WTC11 (cell line): ENCODE measurements around the gene MOGAT1. TPM values are rescaled to one million over a fixed set of nuclear protein-coding genes. Genes with fewer than 3 reads are reported as not detected.

Experiments
- ATAC-seq: fragments of 200-7000 bp; cut with Tn5 transposase; 2 replicates; pipeline ENCODE4 v1.10.0; 2021; ENCODE audit warnings: mild to moderate bottlenecking, moderate library complexity
- CTCF ChIA-PET: fragments of 300-600 bp; sonication (Branson Sonifier 250); formaldehyde crosslinking; loops from one replicate; lab custom pipeline; 2021; ENCODE audit warnings: antibody characterized with exemption; lab: Charles Lee
- POLR2A ChIA-PET: fragments of 350-600 bp; sonication (Branson Sonifier 250); formaldehyde crosslinking; loops from one replicate; lab custom pipeline; 2021; ENCODE audit warnings: antibody characterized with exemption; lab: Charles Lee
- DNase-seq: peaks from one replicate; pipeline ENCODE4 v3.0.0; 2021; ENCODE audit warnings: low spot score
- H3K27ac Mint-ChIP-seq: 2 replicates; pipeline ENCODE4 v1.8.0; 2021; ENCODE audit warnings: mixed read lengths
- H3K27me3 Mint-ChIP-seq: 2 replicates; pipeline ENCODE4 v1.8.0; 2021; ENCODE audit warnings: low read depth, mild to moderate bottlenecking, moderate library complexity, mixed read lengths
- H3K36me3 Mint-ChIP-seq: 2 replicates; pipeline ENCODE4 v1.8.0; 2021; ENCODE audit warnings: mixed read lengths
- H3K4me1 Mint-ChIP-seq: 2 replicates; pipeline ENCODE4 v1.8.0; 2022; ENCODE audit warnings: mixed read lengths
- H3K4me3 Mint-ChIP-seq: 2 replicates; pipeline ENCODE4 v1.8.0; 2021; ENCODE audit warnings: mild to moderate bottlenecking, moderate library complexity, mixed read lengths
- H3K9me3 Mint-ChIP-seq: 2 replicates; pipeline ENCODE4 v1.8.0; 2021; ENCODE audit warnings: mixed read lengths
- ATF2 ChIP-seq: sonication (generic); formaldehyde crosslinking; IDR thresholded peaks from 2 replicates; pipeline ENCODE4 v1.8.1; 2022; ENCODE audit warnings: low read depth, missing genetic modification reagents, borderline replicate concordance
- ATF6 ChIP-seq: sonication (generic); formaldehyde crosslinking; IDR thresholded peaks from 2 replicates; pipeline ENCODE4 v1.8.1; 2023; ENCODE audit warnings: mild to moderate bottlenecking, missing genetic modification reagents
- CTCF ChIP-seq: fragments of 200-600 bp; IDR thresholded peaks from 2 replicates; pipeline ENCODE4 v1.8.0; 2022; ENCODE audit warnings: antibody characterized with exemption
- FOXJ3 ChIP-seq: sonication (generic); formaldehyde crosslinking; IDR thresholded peaks from 2 replicates; pipeline ENCODE4 v1.9.0; 2021; ENCODE audit warnings: missing genetic modification reagents, mild to moderate bottlenecking, borderline replicate concordance
- FOXP1 ChIP-seq: sonication (generic); formaldehyde crosslinking; IDR thresholded peaks from 2 replicates; pipeline ENCODE4 v1.8.0; 2022; ENCODE audit warnings: missing genetic modification reagents, mild to moderate bottlenecking, moderate library complexity, borderline replicate concordance
- GABPB1 ChIP-seq: sonication (generic); formaldehyde crosslinking; IDR thresholded peaks from 2 replicates; pipeline ENCODE4 v1.8.1; 2023; ENCODE audit warnings: mild to moderate bottlenecking, missing genetic modification reagents
- GRHL2 ChIP-seq: fragments of 250-450 bp; sonication (Bioruptor Pico); IDR thresholded peaks from 2 replicates; pipeline ENCODE4 v1.8.0; 2022; ENCODE audit warnings: mild to moderate bottlenecking, moderate library complexity; ENCODE audit not compliant: insufficient replicate concordance, severe bottlenecking
- HMGA2 ChIP-seq: fragments of 250-450 bp; sonication (Bioruptor Pico); IDR thresholded peaks from 2 replicates; pipeline ENCODE4 v1.4.0; 2021; ENCODE audit warnings: mild to moderate bottlenecking, moderate library complexity
- JAZF1 ChIP-seq: fragments of 250-450 bp; sonication (Bioruptor Pico); IDR thresholded peaks from 2 replicates; pipeline ENCODE4 v1.9.0; 2021; ENCODE audit warnings: moderate library complexity, mild to moderate bottlenecking, inconsistent platforms
- NR1H2 ChIP-seq: sonication (generic); formaldehyde crosslinking; IDR thresholded peaks from 2 replicates; pipeline ENCODE4 v1.9.0; 2021; ENCODE audit warnings: mild to moderate bottlenecking, moderate library complexity, missing genetic modification reagents
- SP1 ChIP-seq: sonication (generic); formaldehyde crosslinking; conservative IDR thresholded peaks from 2 replicates; pipeline ENCODE4 v1.8.1; 2022; ENCODE audit warnings: missing genetic modification reagents
- ZBTB21 ChIP-seq: sonication (generic); formaldehyde crosslinking; IDR thresholded peaks from 2 replicates; pipeline ENCODE4 v1.8.1; 2023; ENCODE audit warnings: mild to moderate bottlenecking, missing genetic modification reagents, borderline replicate concordance
- ZNF263 ChIP-seq: sonication (generic); formaldehyde crosslinking; IDR thresholded peaks from 2 replicates; pipeline ENCODE4 v1.8.1; 2022; ENCODE audit warnings: low read depth, mild to moderate bottlenecking, moderate library complexity, missing genetic modification reagents
- ZNF423 ChIP-seq: fragments of 250-450 bp; sonication (Bioruptor Pico); IDR thresholded peaks from 2 replicates; pipeline ENCODE4 v2.1.2; 2022; ENCODE audit warnings: mild to moderate bottlenecking, moderate library complexity
- total RNA-seq: library from RNA; stranded (reverse); gene quantifications from 3 replicates; pipeline ENCODE4 v1.2.3, GENCODE V29; 2021
- TF ChIP-seq, protein P1 (sequence below): sonication (generic); formaldehyde crosslinking; conservative IDR thresholded peaks from 2 replicates; pipeline ENCODE4 v1.8.1; 2022; ENCODE audit warnings: mild to moderate bottlenecking, missing genetic modification reagents
- TF ChIP-seq, protein P2 (sequence below): sonication (generic); formaldehyde crosslinking; IDR thresholded peaks from 2 replicates; pipeline ENCODE4 v1.8.0; 2023; ENCODE audit warnings: missing genetic modification reagents
- TF ChIP-seq, protein P3 (sequence below): sonication (generic); formaldehyde crosslinking; IDR thresholded peaks from 2 replicates; pipeline ENCODE4 v1.8.0; 2022; ENCODE audit warnings: mild to moderate bottlenecking, missing genetic modification reagents

MOGAT1 gene
- total RNA-seq, 1 experiment from 2014 or later: 0.72 TPM

DNA sequence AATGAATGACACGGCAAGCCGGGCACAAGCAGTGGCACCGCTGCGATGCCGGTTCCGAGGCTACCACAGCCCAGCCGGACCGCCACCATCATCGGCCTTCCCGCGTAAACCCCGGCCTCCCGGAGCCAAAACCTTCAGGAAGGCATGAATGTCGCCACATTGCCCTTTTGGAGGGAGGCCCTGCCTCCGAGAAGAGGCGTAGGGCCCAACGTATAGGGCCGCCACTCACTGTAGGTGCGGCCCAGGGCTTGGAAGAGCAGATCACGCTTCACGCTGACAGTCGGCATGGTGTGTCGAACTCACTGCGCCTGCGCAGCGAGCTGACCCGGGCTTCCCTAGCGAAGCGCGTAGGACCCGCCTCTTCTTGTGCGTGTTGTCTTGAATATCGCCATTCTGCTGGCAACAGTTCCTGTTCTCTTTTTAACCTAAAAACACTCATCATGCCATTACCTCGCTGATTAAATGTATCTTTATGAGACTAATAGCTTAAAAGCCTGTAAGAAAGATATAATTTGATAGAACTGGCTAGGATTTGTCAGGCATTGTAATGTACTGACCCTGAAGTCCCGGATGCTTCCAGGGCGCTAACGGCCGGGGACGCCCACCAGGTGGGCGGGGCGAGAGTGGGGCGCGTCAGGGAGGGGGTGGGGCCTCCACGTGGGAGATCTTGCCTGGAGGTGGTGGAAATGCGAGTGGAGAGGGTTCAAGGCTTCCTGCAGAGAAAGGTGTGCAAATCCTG lies 15.5 kb upstream of the MOGAT1 start, which contains the start of gene FARSB (continued):
- TF ChIP-seq ATF2 (CRISPR knock-in tag): no peak
- TF ChIP-seq, protein P1, sequence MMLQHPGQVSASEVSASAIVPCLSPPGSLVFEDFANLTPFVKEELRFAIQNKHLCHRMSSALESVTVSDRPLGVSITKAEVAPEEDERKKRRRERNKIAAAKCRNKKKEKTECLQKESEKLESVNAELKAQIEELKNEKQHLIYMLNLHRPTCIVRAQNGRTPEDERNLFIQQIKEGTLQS: no peak
- no peak for TF ChIP-seq ZBTB21
- TF ChIP-seq CTCF: no peak
- peak; percentile 74 for TF ChIP-seq GABPB1 (CRISPR knock-in tag)
- no peak for TF ChIP-seq NR1H2 (CRISPR knock-in tag)
- TF ChIP-seq, protein P2, sequence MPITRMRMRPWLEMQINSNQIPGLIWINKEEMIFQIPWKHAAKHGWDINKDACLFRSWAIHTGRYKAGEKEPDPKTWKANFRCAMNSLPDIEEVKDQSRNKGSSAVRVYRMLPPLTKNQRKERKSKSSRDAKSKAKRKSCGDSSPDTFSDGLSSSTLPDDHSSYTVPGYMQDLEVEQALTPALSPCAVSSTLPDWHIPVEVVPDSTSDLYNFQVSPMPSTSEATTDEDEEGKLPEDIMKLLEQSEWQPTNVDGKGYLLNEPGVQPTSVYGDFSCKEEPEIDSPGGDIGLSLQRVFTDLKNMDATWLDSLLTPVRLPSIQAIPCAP: 0 out of 2 replicates have a peak, but pooled peaks have one; percentile 61
- no peak for TF ChIP-seq ATF6 (CRISPR knock-in tag)
- no peak for TF ChIP-seq ZNF263 (CRISPR knock-in tag)
- TF ChIP-seq HMGA2 (CRISPR knock-in tag): no peak
- peak; percentile 56 for TF ChIP-seq FOXP1 (CRISPR knock-in tag)
- TF ChIP-seq, protein P3, sequence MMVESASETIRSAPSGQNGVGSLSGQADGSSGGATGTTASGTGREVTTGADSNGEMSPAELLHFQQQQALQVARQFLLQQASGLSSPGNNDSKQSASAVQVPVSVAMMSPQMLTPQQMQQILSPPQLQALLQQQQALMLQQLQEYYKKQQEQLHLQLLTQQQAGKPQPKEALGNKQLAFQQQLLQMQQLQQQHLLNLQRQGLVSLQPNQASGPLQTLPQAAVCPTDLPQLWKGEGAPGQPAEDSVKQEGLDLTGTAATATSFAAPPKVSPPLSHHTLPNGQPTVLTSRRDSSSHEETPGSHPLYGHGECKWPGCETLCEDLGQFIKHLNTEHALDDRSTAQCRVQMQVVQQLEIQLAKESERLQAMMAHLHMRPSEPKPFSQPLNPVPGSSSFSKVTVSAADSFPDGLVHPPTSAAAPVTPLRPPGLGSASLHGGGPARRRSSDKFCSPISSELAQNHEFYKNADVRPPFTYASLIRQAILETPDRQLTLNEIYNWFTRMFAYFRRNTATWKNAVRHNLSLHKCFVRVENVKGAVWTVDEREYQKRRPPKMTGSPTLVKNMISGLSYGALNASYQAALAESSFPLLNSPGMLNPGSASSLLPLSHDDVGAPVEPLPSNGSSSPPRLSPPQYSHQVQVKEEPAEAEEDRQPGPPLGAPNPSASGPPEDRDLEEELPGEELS (CRISPR knock-in tag): peak; percentile 37; the same call in 1 of the 2 replicates

DNA sequence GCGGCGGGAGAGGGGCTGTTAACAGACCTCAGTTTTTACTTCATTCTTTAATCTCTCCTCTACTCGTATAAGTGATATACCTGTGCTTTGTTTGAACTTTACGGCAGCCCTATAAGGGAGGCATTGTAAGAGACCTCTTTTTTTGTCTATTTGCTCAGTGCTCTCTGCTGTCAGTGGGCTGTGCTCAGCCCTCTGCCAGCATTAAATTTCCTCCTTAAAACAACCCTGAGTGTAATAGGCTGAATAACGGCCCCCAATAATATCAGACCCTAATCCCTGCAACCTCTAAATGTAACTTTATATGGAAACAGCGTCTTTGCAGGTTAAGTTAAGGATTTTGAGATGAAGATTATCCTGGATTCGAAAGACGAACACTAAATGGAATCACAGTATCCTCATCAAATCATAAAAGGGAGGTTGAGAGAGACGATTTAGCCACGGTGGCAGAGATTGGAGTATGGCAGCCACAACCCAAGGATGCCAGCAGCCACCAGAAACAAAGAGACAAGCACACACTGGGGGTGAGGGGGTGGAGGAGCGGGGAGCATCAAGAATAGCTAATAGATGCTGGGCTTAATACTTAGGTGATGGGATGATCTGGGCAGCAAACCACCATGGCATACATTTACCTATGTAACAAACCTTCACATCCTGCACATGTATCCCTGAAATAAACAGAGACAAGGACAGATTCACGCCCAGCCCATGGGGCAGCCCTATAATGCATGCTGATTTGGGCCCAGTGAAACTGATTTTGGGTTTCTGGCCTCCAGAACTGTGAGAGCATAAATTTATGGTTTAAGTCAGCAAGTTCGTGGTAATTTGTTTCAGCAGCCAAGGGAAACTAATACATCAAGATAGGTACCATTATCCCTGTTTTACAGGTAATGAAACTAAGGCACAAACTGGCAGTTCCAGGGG lies 14.7 kb upstream of the MOGAT1 start:
- DNase-seq (no peak), ATAC-seq (peak; percentile 56)
- TF ChIP-seq FOXJ3 (CRISPR knock-in tag) (no peak), ZNF423 (CRISPR knock-in tag) (no peak), GRHL2 (CRISPR knock-in tag) (no peak), SP1 (CRISPR knock-in tag) (no peak), JAZF1 (CRISPR knock-in tag) (no peak)
- Mint-ChIP-seq H3K4me3 (peak overlapping the region; percentile 98), H3K36me3 (0 out of 2 replicates have a peak, but pooled peaks cover 4% of the 10 kb centered on the region), H3K9me3 (peaks cover 3% of the 10 kb centered on the region; the same call in 1 of the 2 replicates), H3K27me3 (no peaks in the 10 kb centered on the region), H3K4me1 (peaks cover 22% of the 10 kb centered on the region), H3K27ac (peak overlapping the region; percentile 99)
- CTCF ChIA-PET: interaction anchor here (1.2 to 1.9 kb wide), 2 partner anchors 14 to 282 kb away, joined by 3 to 4 read pairs; no protein-coding TSS in a partner anchor
- POLR2A ChIA-PET: interaction anchor here (0.5 kb wide), 1 partner anchor 1776 kb away, joined by 3 read pairs; no protein-coding TSS in a partner anchor
